ENCODE data around the gene DYSF. TPM values are rescaled to one million over a fixed set of nuclear protein-coding genes. Genes with fewer than 3 reads are reported as not detected.

DYSF gene
- total and polyA plus RNA-seq, 8 donors = 17.8 to 71.4 (median 21.6) TPM

GRCh38 chr2:71689393-71689792 lies 236.0 kb downstream of the DYSF start:
- H3K27me3 ChIP-seq = no peaks in the 10 kb centered on the region
- intact Hi-C loops (cut with DNase I) = no loop called here
- no peaks in the 10 kb centered on the region for H3K9me3 ChIP-seq
- H3K27ac ChIP-seq = no peak overlapping the region
- H3K4me3 ChIP-seq = no peak overlapping the region
- H3K36me3 ChIP-seq = peaks cover 0 to 56% of the 10 kb centered on the region in 2 donors
- DNase-seq (no peak), ATAC-seq (no peak)
- no peaks in the 10 kb centered on the region for H3K4me1 ChIP-seq
- TF ChIP-seq CTCF (IDR thresholded peaks at IDR 0.05) = no peak

GRCh38 chr2:71689968-71690834 lies 236.8 kb downstream of the DYSF start:
- DNase-seq (peak in 1 of 4 donors; percentile 24), ATAC-seq (no peak)
- H3K9me3 ChIP-seq = no peaks in the 10 kb centered on the region
- H3K4me1 ChIP-seq = no peaks in the 10 kb centered on the region
- H3K36me3 ChIP-seq = peaks cover 0 to 47% of the 10 kb centered on the region in 2 donors
- H3K27ac ChIP-seq = no peak overlapping the region
- no peak for TF ChIP-seq CTCF (IDR thresholded peaks at IDR 0.05)
- intact Hi-C loops (cut with DNase I) = no loop called here
- H3K4me3 ChIP-seq = no peak overlapping the region
- H3K27me3 ChIP-seq = no peaks in the 10 kb centered on the region

- no peaks in the 10 kb centered on the region for H3K9me3 ChIP-seq
- ATAC-seq = no peak
- H3K4me3 ChIP-seq = no peak overlapping the region
- intact Hi-C loops (cut with DNase I) = no loop called here
- H3K36me3 ChIP-seq = peaks cover 0 to 40% of the 10 kb centered on the region in 2 donors
- peak in 2 of 4 donors; percentile 17 to 26 for DNase-seq
- H3K27me3 ChIP-seq = no peaks in the 10 kb centered on the region
- no peak overlapping the region for H3K27ac ChIP-seq
- no peaks in the 10 kb centered on the region for H3K4me1 ChIP-seq
- no peak for TF ChIP-seq CTCF (IDR thresholded peaks at IDR 0.05)
Measured at GRCh38 chr2:71690876-71691475, 237.6 kb downstream of the DYSF start.

- peak in 2 of 4 donors; percentile 28 to 72 for DNase-seq
- Histone ChIP-seq H3K9me3 (no peaks in the 10 kb centered on the region), H3K4me1 (no peaks in the 10 kb centered on the region), H3K4me3 (no peak overlapping the region), H3K36me3 (peaks cover 0 to 31% of the 10 kb centered on the region in 2 donors), H3K27me3 (no peaks in the 10 kb centered on the region), H3K27ac (no peak overlapping the region)
- no peak for ATAC-seq
- no peak for TF ChIP-seq CTCF (IDR thresholded peaks at IDR 0.05)
- intact Hi-C loops (cut with DNase I) = no loop called here
Measured at GRCh38 chr2:71691747-71692441, 238.5 kb downstream of the DYSF start.

Measured in left lung (tissue), 10 donors.